Measurements from ENCODE around the gene ABTB2. TPM values are rescaled to one million over a fixed set of nuclear protein-coding genes. Genes with fewer than 3 reads are reported as not detected.

The ABTB2 gene
- polyA plus RNA-seq, 1 donor: 1.3 TPM

- H3K36me3 ChIP-seq (ENCODE audit: control insufficient read depth, insufficient read depth, low read length): no peaks in the 10 kb centered on the region
- DNase-seq: peak in 1 of 2 donors; percentile 35
- H3K9me3 ChIP-seq (ENCODE audit: control insufficient read depth, low read depth, low read length): no peaks in the 10 kb centered on the region
- H3K4me3 ChIP-seq (ENCODE audit: low read length): no peak overlapping the region
- H3K4me1 ChIP-seq (ENCODE audit: control insufficient read depth, insufficient read depth, low read length): no peaks in the 10 kb centered on the region
- no peak overlapping the region for H3K27ac ChIP-seq (ENCODE audit: low read length)
- peaks cover 2% of the 10 kb centered on the region for H3K27me3 ChIP-seq (ENCODE audit: control insufficient read depth, insufficient read depth, low read length)
- no CpG with 5 or more reads among the region's 14 CpGs for WGBS (ENCODE audit: insufficient coverage, low lambda C conversion rate)
Observed at GRCh38 chr11:34192481-34193401, 165.1 kb downstream of the ABTB2 start.

GRCh38 chr11:34191578-34191977 is 166.2 kb downstream of the ABTB2 start:
- Histone ChIP-seq H3K4me3 (ENCODE audit: low read length) (no peak overlapping the region), H3K9me3 (ENCODE audit: control insufficient read depth, low read depth, low read length) (no peaks in the 10 kb centered on the region), H3K36me3 (ENCODE audit: control insufficient read depth, insufficient read depth, low read length) (no peaks in the 10 kb centered on the region), H3K27ac (ENCODE audit: low read length) (no peak overlapping the region), H3K27me3 (ENCODE audit: control insufficient read depth, insufficient read depth, low read length) (peaks cover 2% of the 10 kb centered on the region), H3K4me1 (ENCODE audit: control insufficient read depth, insufficient read depth, low read length) (no peaks in the 10 kb centered on the region)
- no CpG with 5 or more reads among the region's 5 CpGs for WGBS (ENCODE audit: insufficient coverage, low lambda C conversion rate)
- no peak for DNase-seq

GRCh38 chr11:34190192-34191139 is 167.3 kb downstream of the ABTB2 start:
- Histone ChIP-seq H3K4me3 (ENCODE audit: low read length) (no peak overlapping the region), H3K4me1 (ENCODE audit: control insufficient read depth, insufficient read depth, low read length) (no peaks in the 10 kb centered on the region), H3K36me3 (ENCODE audit: control insufficient read depth, insufficient read depth, low read length) (no peaks in the 10 kb centered on the region), H3K27me3 (ENCODE audit: control insufficient read depth, insufficient read depth, low read length) (peaks cover 2% of the 10 kb centered on the region), H3K9me3 (ENCODE audit: control insufficient read depth, low read depth, low read length) (no peaks in the 10 kb centered on the region), H3K27ac (ENCODE audit: low read length) (no peak overlapping the region)
- 100% methylated on average over 2 of the region's 8 CpGs for WGBS (ENCODE audit: insufficient coverage, low lambda C conversion rate)
- DNase-seq: no peak

- H3K4me3 ChIP-seq (ENCODE audit: low read length): no peak overlapping the region
- DNase-seq: no peak
- WGBS (ENCODE audit: insufficient coverage, low lambda C conversion rate): no CpG with 5 or more reads among the region's 9 CpGs
- peaks cover 2% of the 10 kb centered on the region for H3K27me3 ChIP-seq (ENCODE audit: control insufficient read depth, insufficient read depth, low read length)
- H3K36me3 ChIP-seq (ENCODE audit: control insufficient read depth, insufficient read depth, low read length): no peaks in the 10 kb centered on the region
- H3K4me1 ChIP-seq (ENCODE audit: control insufficient read depth, insufficient read depth, low read length): no peaks in the 10 kb centered on the region
- H3K9me3 ChIP-seq (ENCODE audit: control insufficient read depth, low read depth, low read length): no peaks in the 10 kb centered on the region
- H3K27ac ChIP-seq (ENCODE audit: low read length): no peak overlapping the region
Observed at GRCh38 chr11:34189191-34189590, 168.6 kb downstream of the ABTB2 start.

GRCh38 chr11:34188181-34188580 is 169.6 kb downstream of the ABTB2 start:
- no peaks in the 10 kb centered on the region for H3K9me3 ChIP-seq (ENCODE audit: control insufficient read depth, low read depth, low read length)
- H3K27ac ChIP-seq (ENCODE audit: low read length): no peak overlapping the region
- no peaks in the 10 kb centered on the region for H3K4me1 ChIP-seq (ENCODE audit: control insufficient read depth, insufficient read depth, low read length)
- H3K4me3 ChIP-seq (ENCODE audit: low read length): no peak overlapping the region
- H3K36me3 ChIP-seq (ENCODE audit: control insufficient read depth, insufficient read depth, low read length): no peaks in the 10 kb centered on the region
- 78% methylated on average over 3 of the region's 5 CpGs for WGBS (ENCODE audit: insufficient coverage, low lambda C conversion rate)
- H3K27me3 ChIP-seq (ENCODE audit: control insufficient read depth, insufficient read depth, low read length): peaks cover 2% of the 10 kb centered on the region
- DNase-seq: no peak

GRCh38 chr11:34185926-34186841 is 171.6 kb downstream of the ABTB2 start:
- no CpG with 5 or more reads among the region's 22 CpGs for WGBS (ENCODE audit: insufficient coverage, low lambda C conversion rate)
- Histone ChIP-seq H3K4me1 (ENCODE audit: control insufficient read depth, insufficient read depth, low read length) (no peaks in the 10 kb centered on the region), H3K27me3 (ENCODE audit: control insufficient read depth, insufficient read depth, low read length) (peaks cover 2% of the 10 kb centered on the region), H3K9me3 (ENCODE audit: control insufficient read depth, low read depth, low read length) (no peaks in the 10 kb centered on the region), H3K27ac (ENCODE audit: low read length) (no peak overlapping the region), H3K36me3 (ENCODE audit: control insufficient read depth, insufficient read depth, low read length) (no peaks in the 10 kb centered on the region), H3K4me3 (ENCODE audit: low read length) (no peak overlapping the region)
- no peak for DNase-seq

GRCh38 chr11:34184505-34185015 is 173.2 kb downstream of the ABTB2 start:
- WGBS (ENCODE audit: insufficient coverage, low lambda C conversion rate): no CpG with 5 or more reads among the region's 14 CpGs
- Histone ChIP-seq H3K36me3 (ENCODE audit: control insufficient read depth, insufficient read depth, low read length) (no peaks in the 10 kb centered on the region), H3K4me3 (ENCODE audit: low read length) (no peak overlapping the region), H3K4me1 (ENCODE audit: control insufficient read depth, insufficient read depth, low read length) (no peaks in the 10 kb centered on the region), H3K27ac (ENCODE audit: low read length) (no peak overlapping the region), H3K9me3 (ENCODE audit: control insufficient read depth, low read depth, low read length) (no peaks in the 10 kb centered on the region), H3K27me3 (ENCODE audit: control insufficient read depth, insufficient read depth, low read length) (peaks cover 2% of the 10 kb centered on the region)
- no peak for DNase-seq

GRCh38 chr11:34183848-34184391 is 173.9 kb downstream of the ABTB2 start:
- Histone ChIP-seq H3K9me3 (ENCODE audit: control insufficient read depth, low read depth, low read length) (no peaks in the 10 kb centered on the region), H3K4me1 (ENCODE audit: control insufficient read depth, insufficient read depth, low read length) (no peaks in the 10 kb centered on the region), H3K36me3 (ENCODE audit: control insufficient read depth, insufficient read depth, low read length) (no peaks in the 10 kb centered on the region), H3K4me3 (ENCODE audit: low read length) (no peak overlapping the region), H3K27ac (ENCODE audit: low read length) (no peak overlapping the region), H3K27me3 (ENCODE audit: control insufficient read depth, insufficient read depth, low read length) (peaks cover 2% of the 10 kb centered on the region)
- no CpG with 5 or more reads among the region's 9 CpGs for WGBS (ENCODE audit: insufficient coverage, low lambda C conversion rate)
- DNase-seq: no peak

- Histone ChIP-seq H3K27ac (ENCODE audit: low read length) (no peak overlapping the region), H3K9me3 (ENCODE audit: control insufficient read depth, low read depth, low read length) (no peaks in the 10 kb centered on the region), H3K27me3 (ENCODE audit: control insufficient read depth, insufficient read depth, low read length) (peaks cover under 1% of the 10 kb centered on the region), H3K4me1 (ENCODE audit: control insufficient read depth, insufficient read depth, low read length) (no peaks in the 10 kb centered on the region), H3K4me3 (ENCODE audit: low read length) (no peak overlapping the region), H3K36me3 (ENCODE audit: control insufficient read depth, insufficient read depth, low read length) (no peaks in the 10 kb centered on the region)
- no CpG with 5 or more reads among the region's 13 CpGs for WGBS (ENCODE audit: insufficient coverage, low lambda C conversion rate)
- no peak for DNase-seq
Observed at GRCh38 chr11:34182921-34183685, 174.7 kb downstream of the ABTB2 start.

Measured in large intestine (tissue), 3 donors.